ENCODE data around the gene GPR153. TPM values are rescaled to one million over a fixed set of nuclear protein-coding genes. Genes with fewer than 3 reads are reported as not detected.
"Not testable (repeated sequence)": the region's sequence is repeated elsewhere in the genome, so short reads cannot be mapped to it uniquely, and the experiment has no call there.

The GPR153 gene
- 0.32 TPM in 1 of 2 replicates, not detected in the other for total RNA-seq (2014; rRNA removed; shearing (Covaris generic))

- no peak for DNase-seq (ENCODE audit: low read depth in 1 of 2, low spot score in 2 of 2)
- Histone ChIP-seq H3K4me3 (peak within 1 kb of the TSS; percentile 35), H3K36me3 (no peaks in the 10 kb centered on the region; the same call in 1 of the 2 replicates), H3K27me3 (replicated peaks) (peaks cover 22% of the 10 kb centered on the region), H3K4me1 (replicated peaks) (peaks cover 14% of the 10 kb centered on the region), H3K27ac (no peak within 1 kb of the TSS), H3K9me3 (replicated peaks) (no peaks in the 10 kb centered on the region)
Observed at GRCh38 chr1:6260961-6261614, at the start of gene GPR153. Gene GPR153 (minus strand): TSS chr1:6261098. CDS start chr1:6254905, 6,193 bp downstream.

- Histone ChIP-seq H3K36me3 (no peaks in the 10 kb centered on the region), H3K27me3 (replicated peaks) (no peaks in the 10 kb centered on the region), H3K4me3 (no peak overlapping the region), H3K27ac (no peak overlapping the region), H3K9me3 (replicated peaks) (no peaks in the 10 kb centered on the region), H3K4me1 (replicated peaks) (no peaks in the 10 kb centered on the region)
- no peak for DNase-seq (ENCODE audit: low read depth in 1 of 2, low spot score in 2 of 2)
Observed at GRCh38 chr1:6310116-6310848, 49.4 kb upstream of the GPR153 start.

DNA sequence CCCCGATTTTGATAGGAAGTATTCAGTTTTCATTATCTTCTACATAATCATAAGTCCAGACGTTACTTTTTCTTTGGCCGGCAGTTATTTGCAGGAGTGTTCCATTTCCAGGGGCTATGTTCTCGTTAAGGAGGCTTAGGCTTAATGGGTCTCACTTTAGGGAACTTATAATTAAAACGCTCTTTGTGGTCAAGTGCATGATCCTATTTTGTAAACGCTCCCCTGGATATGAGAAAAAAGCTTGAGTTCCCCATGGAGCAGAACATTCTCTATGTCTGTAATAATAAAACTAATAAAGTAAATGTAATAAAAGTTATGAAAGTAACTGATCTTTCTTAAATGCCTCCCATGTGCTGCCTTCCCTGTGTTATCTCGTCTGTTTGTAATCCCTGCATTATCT is 48.7 kb upstream of the GPR153 start:
- no peak overlapping the region for H3K4me3 ChIP-seq
- no peaks in the 10 kb centered on the region for H3K9me3 ChIP-seq (replicated peaks)
- no peaks in the 10 kb centered on the region for H3K4me1 ChIP-seq (replicated peaks)
- no peak for DNase-seq (ENCODE audit: low read depth in 1 of 2, low spot score in 2 of 2)
- no peaks in the 10 kb centered on the region for H3K27me3 ChIP-seq (replicated peaks)
- no peaks in the 10 kb centered on the region for H3K36me3 ChIP-seq
- H3K27ac ChIP-seq: no peak overlapping the region

GRCh38 chr1:6308449-6308848 is 47.6 kb upstream of the GPR153 start:
- H3K36me3 ChIP-seq: no peaks in the 10 kb centered on the region
- no peaks in the 10 kb centered on the region for H3K9me3 ChIP-seq (replicated peaks)
- no peaks in the 10 kb centered on the region for H3K27me3 ChIP-seq (replicated peaks)
- H3K27ac ChIP-seq: no peak overlapping the region
- no peak overlapping the region for H3K4me3 ChIP-seq
- DNase-seq (ENCODE audit: low read depth in 1 of 2, low spot score in 2 of 2): no peak
- no peaks in the 10 kb centered on the region for H3K4me1 ChIP-seq (replicated peaks)

- H3K4me1 ChIP-seq (replicated peaks); H3K9me3 ChIP-seq (replicated peaks); H3K27me3 ChIP-seq (replicated peaks); H3K4me3 ChIP-seq; H3K27ac ChIP-seq; DNase-seq (ENCODE audit: low read depth in 1 of 2, low spot score in 2 of 2); H3K36me3 ChIP-seq: not testable (repeated sequence)
Observed at GRCh38 chr1:6307682-6308081, 46.8 kb upstream of the GPR153 start.

GRCh38 chr1:6307099-6307498 is 46.2 kb upstream of the GPR153 start:
- H3K4me1 ChIP-seq (replicated peaks): no peaks in the 10 kb centered on the region
- no peak overlapping the region for H3K4me3 ChIP-seq
- H3K27me3 ChIP-seq (replicated peaks): no peaks in the 10 kb centered on the region
- DNase-seq (ENCODE audit: low read depth in 1 of 2, low spot score in 2 of 2): no peak
- H3K27ac ChIP-seq: no peak overlapping the region
- H3K9me3 ChIP-seq (replicated peaks): no peaks in the 10 kb centered on the region
- no peaks in the 10 kb centered on the region for H3K36me3 ChIP-seq

DNA sequence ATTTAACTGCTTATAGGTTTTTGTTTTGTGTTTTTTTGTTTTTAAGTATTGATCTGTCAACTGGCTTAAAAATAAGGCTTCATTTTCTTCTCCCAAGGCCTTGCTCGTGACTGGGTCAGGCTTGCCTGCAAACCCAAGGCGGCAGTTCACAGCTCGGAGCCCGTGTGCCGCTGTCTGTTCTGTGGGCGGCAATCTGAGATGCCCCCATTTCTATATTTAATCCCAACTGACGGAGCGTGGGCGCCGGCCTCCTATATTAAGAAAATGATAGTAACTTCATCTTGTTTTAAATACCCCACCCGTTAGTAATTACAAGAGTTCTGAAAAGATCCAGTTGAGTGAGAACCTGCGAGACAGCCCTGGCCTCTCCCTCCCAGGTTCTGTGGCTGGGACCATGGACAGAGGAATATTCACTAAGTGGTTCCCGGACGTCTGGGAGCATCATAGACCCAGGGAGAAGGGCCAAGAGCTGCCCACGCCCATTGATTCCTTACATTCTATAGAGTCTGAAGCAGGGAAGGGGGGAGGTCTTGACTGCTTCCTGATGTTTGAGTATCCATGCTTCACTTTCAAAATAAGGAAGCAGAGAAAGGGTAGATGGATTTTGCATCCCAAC is 42.6 kb upstream of the GPR153 start:
- H3K4me1 ChIP-seq (replicated peaks): no peaks in the 10 kb centered on the region
- no peaks in the 10 kb centered on the region for H3K36me3 ChIP-seq
- no peaks in the 10 kb centered on the region for H3K9me3 ChIP-seq (replicated peaks)
- no peak for DNase-seq (ENCODE audit: low read depth in 1 of 2, low spot score in 2 of 2)
- H3K27me3 ChIP-seq (replicated peaks): no peaks in the 10 kb centered on the region
- H3K4me3 ChIP-seq: no peak overlapping the region
- no peak overlapping the region for H3K27ac ChIP-seq

DNA sequence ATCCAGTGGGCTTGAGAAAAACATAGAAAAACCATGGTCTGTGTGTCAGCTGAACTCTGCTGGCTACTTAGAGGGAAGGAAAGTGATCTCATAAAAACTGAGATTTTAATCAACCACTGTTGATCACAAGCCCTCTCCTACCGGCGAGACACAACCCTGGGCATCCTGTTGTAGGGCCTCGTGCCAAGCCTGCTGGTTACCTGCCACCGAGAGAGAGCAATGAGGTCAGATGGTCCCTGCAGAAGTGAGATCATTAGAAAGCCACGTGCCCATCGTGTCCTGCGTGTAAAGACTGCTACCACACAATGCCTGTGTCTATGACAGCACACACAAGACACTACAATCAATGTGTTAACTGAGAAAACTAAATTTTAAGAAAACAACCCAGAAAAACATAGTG is 41.7 kb upstream of the GPR153 start:
- no peak for DNase-seq (ENCODE audit: low read depth in 1 of 2, low spot score in 2 of 2)
- H3K4me1 ChIP-seq (replicated peaks): no peaks in the 10 kb centered on the region
- H3K27me3 ChIP-seq (replicated peaks): no peaks in the 10 kb centered on the region
- H3K9me3 ChIP-seq (replicated peaks): no peaks in the 10 kb centered on the region
- H3K27ac ChIP-seq: no peak overlapping the region
- H3K4me3 ChIP-seq: no peak overlapping the region
- H3K36me3 ChIP-seq: no peaks in the 10 kb centered on the region

- Histone ChIP-seq H3K27ac (no peak overlapping the region), H3K9me3 (replicated peaks) (no peaks in the 10 kb centered on the region)
- no peak for DNase-seq (ENCODE audit: low read depth in 1 of 2, low spot score in 2 of 2)
Observed at GRCh38 chr1:6301526-6301925, 40.6 kb upstream of the GPR153 start.

DNA sequence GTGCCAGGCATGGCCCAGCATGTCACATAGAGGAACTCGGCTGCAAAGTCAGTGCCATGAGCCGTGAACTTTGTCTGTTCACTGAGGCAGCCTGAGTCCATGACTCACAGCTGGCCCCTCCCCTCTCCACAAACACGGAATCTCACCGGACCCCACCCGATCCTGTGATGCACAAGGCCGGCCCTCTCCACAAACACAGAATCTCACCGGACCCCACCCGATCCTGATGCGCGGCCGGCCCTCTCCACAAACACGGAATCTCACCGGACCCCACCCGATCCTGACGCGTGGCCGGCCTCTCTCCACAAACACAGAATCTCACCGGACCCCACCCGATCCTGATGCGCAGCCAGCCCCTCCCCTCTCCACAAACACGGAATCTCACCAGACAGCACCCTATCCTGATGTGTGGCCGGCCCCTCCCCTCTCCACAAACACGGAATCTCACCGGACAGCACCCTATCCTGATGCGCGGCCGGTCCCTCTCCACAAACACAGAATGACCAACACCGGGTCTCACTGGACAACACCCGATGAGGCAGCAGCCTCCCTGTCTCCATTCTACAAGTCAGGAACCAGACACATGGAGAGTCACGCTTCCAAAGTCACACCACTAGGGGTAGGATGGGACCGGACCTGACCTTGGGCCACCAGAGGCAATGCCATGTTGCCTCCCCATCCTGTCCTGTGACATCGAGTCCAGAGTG is 39.6 kb upstream of the GPR153 start:
- H3K9me3 ChIP-seq (replicated peaks): no peaks in the 10 kb centered on the region
- no peak for DNase-seq (ENCODE audit: low read depth in 1 of 2, low spot score in 2 of 2)
- H3K27ac ChIP-seq: no peak overlapping the region
- no peaks in the 10 kb centered on the region for H3K36me3 ChIP-seq
- no peak overlapping the region for H3K4me3 ChIP-seq
- no peaks in the 10 kb centered on the region for H3K4me1 ChIP-seq (replicated peaks)
- no peaks in the 10 kb centered on the region for H3K27me3 ChIP-seq (replicated peaks)

More at GRCh38 chr1:6301526-6301925, 40.6 kb upstream of the GPR153 start:
- Histone ChIP-seq H3K27me3 (replicated peaks) (no peaks in the 10 kb centered on the region), H3K4me3 (no peak overlapping the region), H3K4me1 (replicated peaks) (no peaks in the 10 kb centered on the region), H3K36me3 (no peaks in the 10 kb centered on the region)

- H3K36me3 ChIP-seq: no peaks in the 10 kb centered on the region
- H3K4me3 ChIP-seq: no peak overlapping the region
- H3K27me3 ChIP-seq (replicated peaks): no peaks in the 10 kb centered on the region
- no peak overlapping the region for H3K27ac ChIP-seq
- H3K4me1 ChIP-seq (replicated peaks): peaks cover 6% of the 10 kb centered on the region
- no peaks in the 10 kb centered on the region for H3K9me3 ChIP-seq (replicated peaks)
- no peak for DNase-seq (ENCODE audit: low read depth in 1 of 2, low spot score in 2 of 2)
Observed at GRCh38 chr1:6299557-6300165, 38.8 kb upstream of the GPR153 start.

DNA sequence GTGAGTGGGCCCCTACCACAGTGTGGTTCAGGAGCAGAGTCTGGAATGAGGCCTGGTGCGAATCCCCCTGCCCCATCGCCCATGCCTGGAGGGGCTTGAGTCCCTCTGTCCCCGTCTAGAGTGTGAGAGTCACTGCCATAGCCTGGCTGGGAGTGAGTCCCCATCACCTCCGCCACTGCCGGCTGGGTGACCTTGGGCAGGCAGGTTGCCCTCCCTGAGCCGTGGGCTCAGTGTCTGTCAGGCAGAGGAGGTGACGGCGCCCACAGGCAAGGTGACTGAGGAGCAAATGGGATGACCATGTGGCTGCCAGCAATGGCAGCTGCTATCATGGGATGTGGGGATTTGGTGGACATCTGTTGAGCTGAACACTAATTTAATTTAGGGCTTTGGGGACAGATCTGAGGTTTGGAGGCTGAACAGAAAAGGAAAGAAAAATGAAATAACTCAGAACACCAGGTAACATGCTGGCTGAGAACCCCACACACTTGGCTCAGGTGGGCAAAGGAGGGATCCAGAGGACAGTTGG is 38.1 kb upstream of the GPR153 start:
- Histone ChIP-seq H3K27ac (no peak overlapping the region), H3K36me3 (peaks cover 4% of the 10 kb centered on the region; the same call in 1 of the 2 replicates), H3K4me1 (replicated peaks) (peaks cover 13% of the 10 kb centered on the region), H3K4me3 (no peak overlapping the region), H3K27me3 (replicated peaks) (no peaks in the 10 kb centered on the region), H3K9me3 (replicated peaks) (no peaks in the 10 kb centered on the region)
- DNase-seq (ENCODE audit: low read depth in 1 of 2, low spot score in 2 of 2): no peak

- no peaks in the 10 kb centered on the region for H3K27me3 ChIP-seq (replicated peaks)
- no peak overlapping the region for H3K27ac ChIP-seq
- H3K4me1 ChIP-seq (replicated peaks): peaks cover 16% of the 10 kb centered on the region
- no peak overlapping the region for H3K4me3 ChIP-seq
- peaks cover 8% of the 10 kb centered on the region; the same call in 1 of the 2 replicates for H3K36me3 ChIP-seq
- no peak for DNase-seq (ENCODE audit: low read depth in 1 of 2, low spot score in 2 of 2)
- no peaks in the 10 kb centered on the region for H3K9me3 ChIP-seq (replicated peaks)
Observed at GRCh38 chr1:6298530-6298929, 37.6 kb upstream of the GPR153 start.
